A673 (cell line): ENCODE data around the gene TMEM242. TPM values are rescaled to one million over a fixed set of nuclear protein-coding genes. Genes with fewer than 3 reads are reported as not detected.

Experiments used
- BruUV-seq: library from RNA; stranded (reverse); fragments of 400-500 nt; replicated peaks from 2 replicates; lab custom pipeline; 2021; lab: Mats Ljungman, UMichigan
- CTCF ChIA-PET: fragments of 300-600 bp; sonication (Branson Sonifier 250); formaldehyde crosslinking; loops from one replicate; lab custom pipeline; 2022; ENCODE audit warnings: antibody characterized with exemption; lab: Charles Lee
- POLR2A ChIA-PET: fragments of 300-600 bp; sonication (Branson Sonifier 250); formaldehyde crosslinking; loops from one replicate; lab custom pipeline; 2022; ENCODE audit warnings: antibody characterized with exemption; ENCODE audit not compliant: low non-redundant PET; lab: Charles Lee
- DNase-seq: peaks from one replicate; pipeline ENCODE4 v3.0.0-alpha.2; 2015; ENCODE audit warnings: low spot score
- H3K27ac ChIP-seq: fragments of 200-600 bp; sonication (generic); 2 replicates; pipeline ENCODE4 v1.5.1; 2016; ENCODE audit warnings: mixed run types, low read depth, mild to moderate bottlenecking, mixed read lengths, antibody characterized with exemption, low read length; ENCODE audit not compliant: poor library complexity, severe bottlenecking
- H3K27me3 ChIP-seq: fragments of 200-600 bp; sonication (generic); replicated peaks from 2 replicates; pipeline ENCODE4 v1.6.1; 2017; ENCODE audit warnings: mixed run types, low read depth, mild to moderate bottlenecking, mixed read lengths, antibody characterized with exemption, low read length; ENCODE audit not compliant: insufficient read depth, poor library complexity
- H3K36me3 ChIP-seq: fragments of 200-600 bp; sonication (generic); 2 replicates; pipeline ENCODE4 v1.6.1; 2016; ENCODE audit warnings: mixed run types, mild to moderate bottlenecking, mixed read lengths, antibody characterized with exemption, low read length; ENCODE audit not compliant: insufficient read depth, poor library complexity, severe bottlenecking
- H3K4me1 ChIP-seq: fragments of 200-600 bp; sonication (generic); 2 replicates; pipeline ENCODE4 v1.6.1; 2017; ENCODE audit warnings: mixed run types, mild to moderate bottlenecking, mixed read lengths, antibody characterized with exemption, low read length; ENCODE audit not compliant: insufficient read depth, poor library complexity, severe bottlenecking
- H3K4me3 ChIP-seq: fragments of 200-600 bp; sonication (generic); 2 replicates; pipeline ENCODE4 v1.5.1; 2016; ENCODE audit warnings: low read depth, mixed run types, mild to moderate bottlenecking, mixed read lengths, low read length; ENCODE audit not compliant: poor library complexity, severe bottlenecking
- H3K9me3 ChIP-seq: fragments of 200-600 bp; sonication (generic); 2 replicates; pipeline ENCODE4 v1.6.1; 2016; ENCODE audit warnings: mixed run types, low read depth, mild to moderate bottlenecking, mixed read lengths, antibody characterized with exemption, low read length; ENCODE audit not compliant: poor library complexity, severe bottlenecking
- EZH2 ChIP-seq: fragments of 200-600 bp; sonication (generic); IDR thresholded peaks from 2 replicates; pipeline ENCODE4 v1.6.1; 2017; ENCODE audit warnings: borderline replicate concordance, low read depth, mild to moderate bottlenecking, mixed read lengths, antibody characterized with exemption, low read length; ENCODE audit not compliant: poor library complexity, severe bottlenecking
- intact Hi-C: fragments of 100-400 bp; cut with micrococcal nuclease; formaldehyde crosslinking; loops from one replicate; pipeline ENCODE4 v1.10.0; 2022; ENCODE audit not compliant: unreplicated experiment
- total RNA-seq: library from RNA; stranded (reverse); gene quantifications from 2 replicates; pipeline ENCODE4 v1.2.3, GENCODE V29; 2021
- TF ChIP-seq, protein P1 (sequence below): fragments of 300-800, 200-600 bp; sonication (generic); conservative IDR thresholded peaks from 2 replicates; pipeline ENCODE4 v1.5.1; 2017; ENCODE audit warnings: low read depth, mild to moderate bottlenecking, antibody characterized with exemption, low read length, moderate library complexity, mixed read lengths

Gene TMEM242
- total RNA-seq, 1 experiment from 2014 or later, result 13.2 TPM

DNA sequence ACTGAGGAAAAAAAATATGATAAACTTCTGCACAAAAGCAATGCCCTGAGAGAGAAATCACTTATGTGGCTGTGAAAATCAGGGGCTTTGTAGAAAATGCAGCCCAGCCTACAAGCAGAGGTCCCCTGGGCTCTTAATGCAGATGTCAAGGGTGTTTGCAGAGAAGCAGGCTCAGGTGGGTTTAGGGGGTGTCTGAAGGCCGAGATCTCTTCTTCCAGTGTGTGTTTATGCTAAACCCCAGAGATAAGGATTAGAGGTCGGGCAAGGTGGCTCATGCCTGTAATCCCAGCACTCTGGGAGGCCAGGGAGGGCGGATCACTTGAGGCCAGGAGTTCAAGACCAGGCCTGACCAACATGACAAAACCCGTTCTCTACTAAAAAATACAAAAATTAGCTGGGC is 78.5 kb downstream of the TMEM242 start:
- H3K36me3 ChIP-seq, result no peaks in the 10 kb centered on the region
- H3K4me3 ChIP-seq, result no peak overlapping the region
- intact Hi-C loops, result no loop called here
- TF ChIP-seq EZH2, result no peak
- TF ChIP-seq, protein P1, sequence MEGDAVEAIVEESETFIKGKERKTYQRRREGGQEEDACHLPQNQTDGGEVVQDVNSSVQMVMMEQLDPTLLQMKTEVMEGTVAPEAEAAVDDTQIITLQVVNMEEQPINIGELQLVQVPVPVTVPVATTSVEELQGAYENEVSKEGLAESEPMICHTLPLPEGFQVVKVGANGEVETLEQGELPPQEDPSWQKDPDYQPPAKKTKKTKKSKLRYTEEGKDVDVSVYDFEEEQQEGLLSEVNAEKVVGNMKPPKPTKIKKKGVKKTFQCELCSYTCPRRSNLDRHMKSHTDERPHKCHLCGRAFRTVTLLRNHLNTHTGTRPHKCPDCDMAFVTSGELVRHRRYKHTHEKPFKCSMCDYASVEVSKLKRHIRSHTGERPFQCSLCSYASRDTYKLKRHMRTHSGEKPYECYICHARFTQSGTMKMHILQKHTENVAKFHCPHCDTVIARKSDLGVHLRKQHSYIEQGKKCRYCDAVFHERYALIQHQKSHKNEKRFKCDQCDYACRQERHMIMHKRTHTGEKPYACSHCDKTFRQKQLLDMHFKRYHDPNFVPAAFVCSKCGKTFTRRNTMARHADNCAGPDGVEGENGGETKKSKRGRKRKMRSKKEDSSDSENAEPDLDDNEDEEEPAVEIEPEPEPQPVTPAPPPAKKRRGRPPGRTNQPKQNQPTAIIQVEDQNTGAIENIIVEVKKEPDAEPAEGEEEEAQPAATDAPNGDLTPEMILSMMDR, result no peak
- ChIA-PET CTCF (interaction anchor here (0.6 kb wide), 1 partner anchor 105 kb away, joined by 3 read pairs; no protein-coding TSS in a partner anchor), POLR2A (no interaction called here)
- peaks cover 19% of the 10 kb centered on the region for H3K4me1 ChIP-seq
- no peak for DNase-seq
- BruUV-seq, result no TSS peak
- H3K27me3 ChIP-seq, result no peaks in the 10 kb centered on the region
- peaks cover 4% of the 10 kb centered on the region for H3K9me3 ChIP-seq
- H3K27ac ChIP-seq, result no peak overlapping the region

DNA sequence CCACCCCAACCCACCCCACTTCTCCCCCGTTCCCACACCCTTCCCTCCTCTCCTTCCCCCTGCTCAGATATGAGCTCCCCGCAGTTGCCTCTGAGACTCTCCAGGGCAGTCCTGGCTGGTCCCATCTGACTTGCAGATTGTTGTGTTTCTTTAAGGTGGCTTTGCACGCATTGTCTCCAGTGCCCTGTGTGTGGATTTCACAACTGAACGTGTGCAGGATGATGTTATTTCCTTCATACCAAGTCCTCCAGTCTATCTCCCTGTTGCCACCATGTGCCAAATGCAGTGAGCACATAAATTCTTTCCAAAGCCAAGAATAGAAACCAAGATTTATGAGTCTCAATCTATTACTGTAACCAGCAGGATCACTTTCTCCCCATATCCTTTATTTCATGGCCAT is 79.1 kb downstream of the TMEM242 start:
- Histone ChIP-seq H3K27ac (no peak overlapping the region), H3K27me3 (no peaks in the 10 kb centered on the region), H3K36me3 (no peaks in the 10 kb centered on the region), H3K9me3 (peaks cover 4% of the 10 kb centered on the region), H3K4me3 (no peak overlapping the region), H3K4me1 (peaks cover 22% of the 10 kb centered on the region)
- intact Hi-C loops, result no loop called here
- no TSS peak for BruUV-seq
- no peak for TF ChIP-seq EZH2
- TF ChIP-seq, protein P1, result no peak
- DNase-seq, result peak; percentile 28
- ChIA-PET POLR2A (no interaction called here), CTCF (interaction anchor here (0.6 kb wide), 1 partner anchor 104 kb away, joined by 3 read pairs; no protein-coding TSS in a partner anchor)

GRCh38 chr6:157242791-157243190 is 80.5 kb downstream of the TMEM242 start:
- no peaks in the 10 kb centered on the region for H3K9me3 ChIP-seq
- intact Hi-C loops, result no loop called here
- TF ChIP-seq EZH2, result no peak
- TF ChIP-seq, protein P1, result no peak
- no peak for DNase-seq
- CTCF ChIA-PET, result no interaction called here
- H3K4me3 ChIP-seq, result no peak overlapping the region
- no peak overlapping the region for H3K27ac ChIP-seq
- BruUV-seq, result no TSS peak
- H3K4me1 ChIP-seq, result peaks cover 22% of the 10 kb centered on the region
- POLR2A ChIA-PET, result no interaction called here
- H3K27me3 ChIP-seq, result no peaks in the 10 kb centered on the region
- no peaks in the 10 kb centered on the region for H3K36me3 ChIP-seq
